HepG2 (cell line): ENCODE data around the gene SMPD2. TPM values are rescaled to one million over a fixed set of nuclear protein-coding genes. Genes with fewer than 3 reads are reported as not detected.

Experiments
- ESRRA ChIP-seq: sonication (generic); formaldehyde crosslinking; IDR thresholded peaks from 2 replicates; pipeline ENCODE4 v1.5.1; 2020; ENCODE audit warnings: mild to moderate bottlenecking, low read depth, missing genetic modification reagents
- GABPA ChIP-seq, 2 experiments: IDR thresholded peaks; 2 replicates each; pipeline ENCODE4 v1.6.1; 2011 to 2016; ENCODE audit warnings: low read depth in 2 of 2, low read length in 1 of 2, missing biosample characterization in 1 of 2, missing genetic modification characterization in 1 of 2
- JUND ChIP-seq: sonication (generic); formaldehyde crosslinking; IDR thresholded peaks from 2 replicates; pipeline ENCODE4 v1.8.0; 2022; ENCODE audit warnings: mild to moderate bottlenecking, missing genetic modification reagents
- MTA1 ChIP-seq: sonication (generic); formaldehyde crosslinking; IDR thresholded peaks from 2 replicates; pipeline ENCODE4 v1.4.0; 2020; ENCODE audit warnings: missing genetic modification reagents, mild to moderate bottlenecking, borderline replicate concordance
- REPIN1 ChIP-seq: sonication (generic); formaldehyde crosslinking; IDR thresholded peaks from 2 replicates; pipeline ENCODE4 v1.8.0; 2022; ENCODE audit warnings: missing genetic modification reagents, low read depth, mild to moderate bottlenecking, borderline replicate concordance
- SAP130 ChIP-seq: IDR thresholded peaks from 2 replicates; pipeline ENCODE4 v1.6.1; 2016; ENCODE audit warnings: low read depth
- ZBTB21 ChIP-seq: sonication (generic); formaldehyde crosslinking; IDR thresholded peaks from 2 replicates; pipeline ENCODE4 v1.4.0; 2020; ENCODE audit warnings: missing genetic modification reagents
- ZNF207 ChIP-seq: fragments of 450-650 bp; IDR thresholded peaks from 2 replicates; pipeline ENCODE4 v1.6.1; 2016; ENCODE audit warnings: antibody characterized with exemption, borderline replicate concordance
- ZNF225 ChIP-seq: sonication (generic); formaldehyde crosslinking; IDR thresholded peaks from 2 replicates; pipeline ENCODE4 v1.4.0; 2020; ENCODE audit warnings: mild to moderate bottlenecking, missing genetic modification reagents
- ZNF264 ChIP-seq: sonication (generic); formaldehyde crosslinking; IDR thresholded peaks from 2 replicates; pipeline ENCODE4 v1.4.0; 2020; ENCODE audit warnings: missing genetic modification reagents
- ZNF720 ChIP-seq: sonication (generic); formaldehyde crosslinking; IDR thresholded peaks from 2 replicates; pipeline ENCODE4 v1.4.0; 2020; ENCODE audit warnings: missing genetic modification reagents
- ZNF777 ChIP-seq: sonication (generic); formaldehyde crosslinking; IDR thresholded peaks from 2 replicates; pipeline ENCODE4 v1.4.0; 2020; ENCODE audit warnings: missing genetic modification reagents
- polyA plus RNA-seq, 8 experiments: library from polyadenylated mRNA; depleted of rRNA in 3 of 8; stranded (reverse) in 7 of 8; unstranded in 1 of 8; fragments of >200 nt; fragmentation: Illumina TruSeq in 4 of 8; extraction: Trizol in 4 of 8; gene quantifications; 2 replicates each; pipeline versions ENCODE4 v1.2.1 to v1.2.3, GENCODE V29; 2011 to 2016; ENCODE audit warnings: low read depth in 4 of 8, missing spikeins in 1 of 8, mixed read lengths in 1 of 8; ENCODE audit not compliant: insufficient read depth in 1 of 8
- total RNA-seq, 5 experiments: library from RNA; depleted of rRNA; stranded (reverse); fragments of >200 nt; fragmentation: Illumina TruSeq; extraction: Trizol; gene quantifications; 2 replicates each; pipeline ENCODE4 v1.2.3, GENCODE V29; 2016; ENCODE audit warnings: low read depth in 1 of 5
- TF ChIP-seq, protein P1 (sequence below): IDR thresholded peaks from 2 replicates; pipeline ENCODE4 v1.6.1; 2018; ENCODE audit warnings: missing genetic modification reagents
- TF ChIP-seq, protein P2 (sequence below): sonication (generic); formaldehyde crosslinking; IDR thresholded peaks from 2 replicates; pipeline ENCODE4 v1.8.0; 2023; ENCODE audit warnings: mild to moderate bottlenecking, missing genetic modification reagents
- TF ChIP-seq, protein P3 (sequence below): sonication (generic); formaldehyde crosslinking; IDR thresholded peaks from 2 replicates; pipeline ENCODE4 v1.4.0; 2020; ENCODE audit warnings: missing genetic modification reagents
- TF ChIP-seq, protein P4 (sequence below): sonication (generic); formaldehyde crosslinking; IDR thresholded peaks from 2 replicates; pipeline ENCODE4 v1.9.0; 2022; ENCODE audit warnings: missing genetic modification reagents, mild to moderate bottlenecking, borderline replicate concordance

Gene SMPD2
- total and polyA plus RNA-seq, 2 of the 13 experiments (the other 11 are each of a cell fraction or from before 2014, with no cell fraction given): 5.9 to 10.6 TPM

DNA sequence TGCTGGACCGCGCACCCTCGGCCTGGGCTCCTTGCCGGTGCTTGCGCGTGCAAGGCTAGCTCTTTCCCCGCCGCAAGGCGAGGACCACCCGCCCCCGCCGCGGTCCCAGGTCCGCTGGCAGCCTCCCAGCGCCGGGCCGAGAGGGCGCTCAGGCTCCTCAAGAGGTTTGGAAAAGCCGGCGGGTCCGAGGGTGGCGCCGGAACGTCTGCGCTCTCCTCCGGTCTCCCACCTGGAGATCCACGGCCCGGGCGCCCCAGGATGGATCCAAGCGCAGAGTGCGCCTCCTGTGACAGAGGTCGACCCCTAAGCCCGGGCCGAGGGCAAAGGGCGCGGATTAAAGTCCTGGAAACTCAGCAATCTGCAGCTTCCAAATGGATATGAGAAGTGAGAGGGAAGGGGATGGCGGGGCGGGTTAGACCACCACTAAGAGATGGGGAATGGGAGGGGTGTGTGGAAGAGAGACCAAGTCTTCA, 15.6 kb downstream of the SMPD2 start (continued):
- TF ChIP-seq, protein P1, sequence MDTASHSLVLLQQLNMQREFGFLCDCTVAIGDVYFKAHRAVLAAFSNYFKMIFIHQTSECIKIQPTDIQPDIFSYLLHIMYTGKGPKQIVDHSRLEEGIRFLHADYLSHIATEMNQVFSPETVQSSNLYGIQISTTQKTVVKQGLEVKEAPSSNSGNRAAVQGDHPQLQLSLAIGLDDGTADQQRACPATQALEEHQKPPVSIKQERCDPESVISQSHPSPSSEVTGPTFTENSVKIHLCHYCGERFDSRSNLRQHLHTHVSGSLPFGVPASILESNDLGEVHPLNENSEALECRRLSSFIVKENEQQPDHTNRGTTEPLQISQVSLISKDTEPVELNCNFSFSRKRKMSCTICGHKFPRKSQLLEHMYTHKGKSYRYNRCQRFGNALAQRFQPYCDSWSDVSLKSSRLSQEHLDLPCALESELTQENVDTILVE (CRISPR knock-in tag): no peak
- TF ChIP-seq GABPA (IDR thresholded peaks at IDR 0.05; ENCODE audit: low read depth, low read length) (no peak), GABPA (CRISPR knock-in tag; IDR thresholded peaks at IDR 0.05; ENCODE audit: low read depth) (no peak), ESRRA (CRISPR knock-in tag) (no peak), ZNF777 (no peak), MTA1 (0 out of 2 replicates have a peak, but pooled peaks have one; percentile 12), ZNF720 (CRISPR knock-in tag) (no peak), JUND (CRISPR knock-in tag) (no peak), ZBTB21 (no peak), REPIN1 (no peak), ZNF207 (no peak), SAP130 (CRISPR knock-in tag) (peak; percentile 6; the same call in 1 of the 2 replicates), ZNF225 (no peak), ZNF264 (CRISPR knock-in tag) (no peak)
- TF ChIP-seq, protein P2, sequence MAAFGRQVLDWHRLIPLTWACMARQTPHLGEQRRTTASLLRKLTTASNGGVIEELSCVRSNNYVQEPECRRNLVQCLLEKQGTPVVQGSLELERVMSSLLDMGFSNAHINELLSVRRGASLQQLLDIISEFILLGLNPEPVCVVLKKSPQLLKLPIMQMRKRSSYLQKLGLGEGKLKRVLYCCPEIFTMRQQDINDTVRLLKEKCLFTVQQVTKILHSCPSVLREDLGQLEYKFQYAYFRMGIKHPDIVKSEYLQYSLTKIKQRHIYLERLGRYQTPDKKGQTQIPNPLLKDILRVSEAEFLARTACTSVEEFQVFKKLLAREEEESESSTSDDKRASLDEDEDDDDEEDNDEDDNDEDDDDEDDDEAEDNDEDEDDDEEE (CRISPR knock-in tag): no peak
- TF ChIP-seq, protein P3, sequence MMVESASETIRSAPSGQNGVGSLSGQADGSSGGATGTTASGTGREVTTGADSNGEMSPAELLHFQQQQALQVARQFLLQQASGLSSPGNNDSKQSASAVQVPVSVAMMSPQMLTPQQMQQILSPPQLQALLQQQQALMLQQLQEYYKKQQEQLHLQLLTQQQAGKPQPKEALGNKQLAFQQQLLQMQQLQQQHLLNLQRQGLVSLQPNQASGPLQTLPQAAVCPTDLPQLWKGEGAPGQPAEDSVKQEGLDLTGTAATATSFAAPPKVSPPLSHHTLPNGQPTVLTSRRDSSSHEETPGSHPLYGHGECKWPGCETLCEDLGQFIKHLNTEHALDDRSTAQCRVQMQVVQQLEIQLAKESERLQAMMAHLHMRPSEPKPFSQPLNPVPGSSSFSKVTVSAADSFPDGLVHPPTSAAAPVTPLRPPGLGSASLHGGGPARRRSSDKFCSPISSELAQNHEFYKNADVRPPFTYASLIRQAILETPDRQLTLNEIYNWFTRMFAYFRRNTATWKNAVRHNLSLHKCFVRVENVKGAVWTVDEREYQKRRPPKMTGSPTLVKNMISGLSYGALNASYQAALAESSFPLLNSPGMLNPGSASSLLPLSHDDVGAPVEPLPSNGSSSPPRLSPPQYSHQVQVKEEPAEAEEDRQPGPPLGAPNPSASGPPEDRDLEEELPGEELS (CRISPR knock-in tag): no peak
- TF ChIP-seq, protein P4, sequence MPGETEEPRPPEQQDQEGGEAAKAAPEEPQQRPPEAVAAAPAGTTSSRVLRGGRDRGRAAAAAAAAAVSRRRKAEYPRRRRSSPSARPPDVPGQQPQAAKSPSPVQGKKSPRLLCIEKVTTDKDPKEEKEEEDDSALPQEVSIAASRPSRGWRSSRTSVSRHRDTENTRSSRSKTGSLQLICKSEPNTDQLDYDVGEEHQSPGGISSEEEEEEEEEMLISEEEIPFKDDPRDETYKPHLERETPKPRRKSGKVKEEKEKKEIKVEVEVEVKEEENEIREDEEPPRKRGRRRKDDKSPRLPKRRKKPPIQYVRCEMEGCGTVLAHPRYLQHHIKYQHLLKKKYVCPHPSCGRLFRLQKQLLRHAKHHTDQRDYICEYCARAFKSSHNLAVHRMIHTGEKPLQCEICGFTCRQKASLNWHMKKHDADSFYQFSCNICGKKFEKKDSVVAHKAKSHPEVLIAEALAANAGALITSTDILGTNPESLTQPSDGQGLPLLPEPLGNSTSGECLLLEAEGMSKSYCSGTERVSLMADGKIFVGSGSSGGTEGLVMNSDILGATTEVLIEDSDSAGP (CRISPR knock-in tag): 0 out of 2 replicates have a peak, but pooled peaks have one; percentile 48
